ENCODE data around the gene ABCG5. TPM values are rescaled to one million over a fixed set of nuclear protein-coding genes. Genes with fewer than 3 reads are reported as not detected.

ABCG5 gene
- total RNA-seq, 1 donor from 2014 or later = not detected

GRCh38 chr2:43842866-43843226 lies 4.2 kb upstream of the ABCG5 start:
- DNase-seq (ENCODE audit: extremely low read depth, low read depth, low spot score) = no peak

DNA sequence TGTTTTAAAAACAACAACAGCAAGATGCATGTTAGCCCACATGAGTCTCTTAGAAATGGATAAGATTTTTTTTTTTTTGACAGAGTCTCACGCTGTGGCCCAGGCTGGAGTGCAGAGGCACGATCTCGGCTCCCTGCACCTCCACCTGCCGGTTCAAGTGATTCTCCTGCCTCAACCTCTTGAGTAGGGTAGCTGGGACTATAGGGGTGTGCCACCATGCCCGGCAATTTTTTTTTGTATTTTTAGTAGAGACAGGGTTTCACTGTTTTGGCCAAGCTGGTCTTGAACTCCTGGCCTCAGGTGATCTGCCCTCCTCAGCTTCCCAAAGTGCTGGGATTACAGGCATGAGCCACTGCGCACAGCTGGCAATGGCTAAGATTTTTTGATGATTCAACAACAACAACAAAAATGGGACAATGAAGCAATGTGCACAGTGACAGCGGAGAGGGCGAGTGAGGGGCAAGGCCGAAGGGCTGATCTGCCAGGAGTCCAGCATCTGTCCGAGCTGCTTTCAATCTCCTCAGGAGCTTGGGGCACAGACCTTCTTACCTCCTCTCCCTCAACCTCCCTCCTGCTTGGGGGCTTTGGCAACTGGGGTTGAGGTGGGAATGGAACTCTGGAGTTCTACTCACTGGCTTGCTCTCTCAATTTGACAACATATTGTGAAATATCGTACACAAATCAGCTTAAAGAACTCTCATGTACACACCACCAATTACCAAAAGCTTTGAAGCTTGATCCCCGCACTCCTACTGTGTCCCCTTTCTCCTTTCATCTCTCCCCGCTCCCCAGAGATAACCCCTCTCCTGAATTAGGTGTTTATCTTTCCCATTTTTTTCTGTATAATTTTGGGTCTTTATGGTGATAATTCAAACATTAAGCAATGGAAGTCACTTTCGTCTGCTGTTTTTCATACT lies 3.6 kb upstream of the ABCG5 start:
- DNase-seq (ENCODE audit: extremely low read depth, low read depth, low spot score) = no peak

GRCh38 chr2:43840965-43841364 lies 2.3 kb upstream of the ABCG5 start:
- DNase-seq (ENCODE audit: extremely low read depth, low read depth, low spot score) = no peak

GRCh38 chr2:43839776-43840564 lies 1.3 kb upstream of the ABCG5 start:
- no peak for DNase-seq (ENCODE audit: extremely low read depth, low read depth, low spot score)

GRCh38 chr2:43837831-43838559 lies 644 bp downstream of the ABCG5 start:
- no peak for DNase-seq (ENCODE audit: extremely low read depth, low read depth, low spot score)

GRCh38 chr2:43837033-43837432 lies 1.6 kb downstream of the ABCG5 start:
- no peak for DNase-seq (ENCODE audit: extremely low read depth, low read depth, low spot score)

- DNase-seq (ENCODE audit: extremely low read depth, low read depth, low spot score) = no peak
Measured at GRCh38 chr2:43832457-43832856, 6.2 kb downstream of the ABCG5 start.

DNA sequence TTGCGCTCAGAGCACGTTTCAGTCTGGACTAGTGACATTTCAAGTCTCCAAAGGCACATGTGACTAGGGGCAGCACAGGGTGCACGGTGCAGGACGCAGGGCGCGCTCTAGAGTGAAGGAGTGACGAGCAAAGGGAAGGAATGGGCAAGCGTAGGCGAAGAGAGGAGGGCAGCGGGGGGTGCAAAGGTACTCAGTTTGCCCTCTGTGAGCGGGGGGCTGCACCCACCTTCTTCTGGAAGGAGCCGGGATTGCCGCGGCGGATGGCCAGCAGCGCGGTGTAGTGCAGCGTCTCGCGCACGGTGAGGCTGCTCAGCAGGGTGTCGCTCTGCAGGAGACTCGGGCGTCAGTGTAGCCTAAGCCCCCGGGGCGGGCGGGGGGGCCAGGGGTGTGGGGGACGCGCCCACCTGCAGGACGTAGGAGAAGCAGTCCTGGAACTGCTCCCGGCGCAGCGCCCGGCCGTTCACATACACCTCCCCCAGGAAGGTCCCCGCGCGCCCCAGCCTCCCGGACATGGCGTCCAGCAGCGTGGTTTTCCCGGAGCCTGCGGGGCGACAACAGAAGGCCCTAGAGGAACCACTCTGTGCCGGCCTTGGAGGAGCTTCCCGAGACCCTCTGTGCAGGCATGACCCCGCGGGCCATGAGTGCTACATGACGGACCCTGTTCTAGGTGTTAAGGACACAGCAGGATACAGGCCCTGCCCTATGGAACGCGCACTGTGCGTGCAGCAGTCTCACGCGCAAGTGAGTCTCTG lies 6.9 kb downstream of the ABCG5 start:
- no peak for DNase-seq (ENCODE audit: extremely low read depth, low read depth, low spot score)

DNA sequence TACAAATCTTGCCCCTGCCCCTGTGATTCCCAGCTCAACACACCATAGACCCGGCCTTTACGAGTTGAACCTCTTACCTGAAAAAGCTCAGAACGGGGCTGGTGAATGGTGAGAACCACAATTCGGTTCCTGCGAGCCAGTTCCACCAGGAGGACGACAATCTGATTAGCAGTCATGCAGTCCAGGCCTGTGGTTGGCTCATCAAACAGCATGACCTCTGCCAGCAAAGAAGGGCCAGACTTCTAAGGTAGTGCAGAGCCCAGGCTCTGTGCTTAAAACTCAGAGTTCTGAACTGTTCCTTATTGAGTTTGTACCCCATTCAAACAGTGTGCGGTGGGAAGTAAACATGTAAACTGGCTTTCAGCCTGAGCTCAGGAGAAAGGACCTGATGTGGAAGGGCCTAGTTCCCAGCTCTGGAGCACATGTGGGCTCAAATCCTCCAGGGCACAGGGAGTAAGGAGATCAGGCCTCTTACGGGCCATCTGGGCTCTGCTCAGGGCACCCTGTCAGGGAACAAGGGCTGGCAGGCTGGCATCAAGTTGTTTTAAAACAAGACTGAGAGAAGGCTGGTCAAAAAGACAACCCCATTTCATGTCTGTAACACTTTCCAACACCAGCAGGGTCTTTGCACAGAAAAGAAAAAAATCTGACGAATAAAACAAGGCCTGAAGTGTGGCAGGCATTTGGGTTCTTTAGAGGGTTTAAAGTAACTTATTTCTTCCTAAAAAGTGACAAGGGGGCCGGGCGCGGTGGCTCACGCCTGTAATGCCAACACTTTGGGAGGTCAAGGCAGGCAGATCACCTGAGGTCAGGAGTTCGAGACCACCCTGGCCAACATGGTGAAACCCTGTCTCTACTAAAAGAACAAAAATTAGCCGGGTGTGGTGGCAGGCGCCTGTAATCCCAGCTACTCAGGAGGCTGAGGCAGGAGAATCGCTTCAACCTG lies 12.1 kb downstream of the ABCG5 start:
- no peak for DNase-seq (ENCODE audit: extremely low read depth, low read depth, low spot score)

DNA sequence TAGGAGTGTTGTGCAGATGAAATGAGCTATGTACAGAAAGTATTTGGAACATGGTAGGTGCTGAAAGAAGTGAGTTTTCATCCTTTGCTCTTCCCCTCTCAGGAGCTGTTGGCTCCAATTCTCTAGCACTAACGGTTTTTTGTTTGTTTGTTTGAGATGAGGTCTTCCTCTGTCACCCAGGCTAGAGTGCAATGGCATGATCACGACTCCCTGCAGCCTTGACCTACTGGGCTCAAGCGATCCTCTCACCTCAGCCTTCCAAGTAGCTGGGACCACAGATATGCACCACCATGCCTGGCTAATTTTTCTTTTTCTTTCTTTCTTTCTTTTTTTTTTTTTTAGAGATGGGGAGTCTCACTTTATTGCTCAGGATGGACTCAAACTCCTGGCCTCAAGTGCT lies 12.8 kb downstream of the ABCG5 start:
- DNase-seq (ENCODE audit: extremely low read depth, low read depth, low spot score) = no peak

GRCh38 chr2:43824951-43825493 lies 13.6 kb downstream of the ABCG5 start:
- no peak for DNase-seq (ENCODE audit: extremely low read depth, low read depth, low spot score)

DNA sequence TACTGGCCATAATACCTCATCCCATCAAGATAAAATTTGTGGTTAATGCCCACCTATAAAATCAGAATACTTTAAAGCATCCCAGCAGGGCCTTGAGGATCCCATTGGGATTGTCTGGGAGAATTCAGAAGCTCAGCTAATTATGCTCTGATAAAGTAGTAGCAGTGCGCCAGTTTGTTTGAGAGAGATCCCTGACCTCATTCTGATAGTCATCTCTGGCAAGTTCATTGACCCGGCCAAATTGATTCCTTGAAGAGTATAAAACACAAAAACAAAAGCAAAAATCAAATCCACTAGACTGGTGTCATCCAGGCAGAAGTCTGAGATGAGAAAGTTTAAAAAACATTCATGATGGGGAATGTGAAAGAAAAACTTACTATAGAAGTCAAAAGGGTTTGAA lies 14.1 kb downstream of the ABCG5 start:
- DNase-seq (ENCODE audit: extremely low read depth, low read depth, low spot score) = no peak

- no peak for DNase-seq (ENCODE audit: extremely low read depth, low read depth, low spot score)
Measured at GRCh38 chr2:43823751-43824150, 14.9 kb downstream of the ABCG5 start.

GRCh38 chr2:43822839-43823238 lies 15.8 kb downstream of the ABCG5 start:
- DNase-seq (ENCODE audit: extremely low read depth, low read depth, low spot score) = no peak

DNA sequence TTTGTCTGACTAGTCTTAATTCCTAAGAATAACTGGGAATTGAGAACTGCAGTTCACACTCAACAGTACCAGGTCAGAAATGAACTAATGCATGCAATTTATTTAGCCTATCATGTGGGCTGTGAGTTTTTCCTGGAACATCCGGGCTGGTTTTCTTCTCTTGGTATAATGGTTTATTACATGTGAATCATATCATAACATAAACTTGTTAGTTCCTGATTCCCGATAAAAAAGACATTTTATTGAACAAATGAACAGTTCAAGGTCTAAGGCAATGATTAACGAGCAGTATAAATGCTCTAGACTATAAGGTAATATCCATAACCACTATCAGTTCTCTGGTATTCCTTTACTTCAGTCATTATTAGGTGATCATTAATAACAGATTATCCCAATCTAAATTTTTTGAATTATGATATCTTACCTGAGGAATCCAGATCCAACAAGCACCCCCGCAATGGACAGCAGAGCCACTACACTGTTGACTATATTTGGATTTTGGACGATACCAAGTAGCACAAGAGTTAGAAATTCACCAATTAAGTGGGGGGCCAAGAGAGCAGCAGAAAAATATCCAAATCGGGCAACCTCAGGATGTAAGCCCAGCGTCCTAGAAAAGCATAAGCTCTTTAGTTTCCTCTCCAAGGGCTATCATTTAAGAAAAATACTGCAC lies 19.0 kb downstream of the ABCG5 start:
- DNase-seq (ENCODE audit: extremely low read depth, low read depth, low spot score) = no peak

DNA sequence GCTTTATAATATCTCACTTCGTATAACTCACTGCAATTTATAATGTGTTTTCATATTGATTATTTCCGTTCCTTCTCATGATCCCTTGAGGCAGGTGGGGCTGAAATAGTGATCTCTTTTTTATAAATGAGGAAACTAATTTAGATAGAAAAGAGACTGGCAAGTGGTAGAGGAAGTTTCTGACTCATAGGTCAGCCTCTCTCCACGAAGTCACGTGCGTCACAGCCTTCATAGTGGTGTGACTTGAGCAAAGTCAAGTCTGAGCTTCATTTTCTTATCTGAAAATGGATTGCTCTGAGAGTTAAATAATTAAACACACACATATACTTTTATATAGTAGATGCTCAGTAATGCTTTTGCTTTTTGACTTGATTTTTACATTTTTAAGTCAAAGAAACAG lies 19.9 kb downstream of the ABCG5 start:
- DNase-seq (ENCODE audit: extremely low read depth, low read depth, low spot score) = peak; percentile 22

DNA sequence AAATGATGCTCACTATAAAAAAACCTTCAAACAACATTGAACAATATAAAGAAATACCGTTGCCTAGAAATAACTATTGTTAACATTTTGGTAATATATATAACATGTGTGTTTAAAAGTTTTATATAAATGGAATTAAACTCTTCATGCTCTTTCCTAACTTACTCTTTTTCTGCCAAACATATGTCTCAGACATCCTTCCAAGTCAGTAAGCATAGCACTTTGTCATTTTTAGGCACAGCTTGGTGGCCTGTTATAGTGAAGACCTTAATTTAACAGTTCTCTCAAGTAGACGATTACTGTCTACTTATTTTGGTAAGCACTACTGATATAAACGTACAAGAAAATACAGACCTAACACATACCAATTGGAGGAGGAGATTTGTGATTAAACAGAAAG lies 23.9 kb downstream of the ABCG5 start:
- DNase-seq (ENCODE audit: extremely low read depth, low read depth, low spot score) = no peak

DNA sequence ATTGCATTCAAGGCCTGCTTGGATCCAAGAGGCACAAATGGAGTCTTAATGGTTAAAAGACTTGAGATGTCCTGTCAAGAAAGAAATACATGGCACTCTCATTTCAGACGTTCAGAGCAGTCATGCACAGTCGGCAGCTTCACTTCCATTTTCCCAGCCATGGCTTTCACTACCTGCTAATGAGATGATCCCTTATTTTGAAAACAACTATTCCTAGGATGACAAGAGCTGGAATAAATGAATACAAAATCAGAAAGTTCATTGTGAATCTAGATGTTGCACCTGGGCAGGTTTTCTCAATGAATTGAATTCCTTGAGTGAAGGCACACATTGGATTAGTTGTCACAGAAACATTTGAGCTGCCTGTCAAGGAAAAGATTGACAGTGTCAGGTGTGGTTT lies 25.7 kb downstream of the ABCG5 start:
- DNase-seq (ENCODE audit: extremely low read depth, low read depth, low spot score) = no peak

- no peak for DNase-seq (ENCODE audit: extremely low read depth, low read depth, low spot score)
Measured at GRCh38 chr2:43812006-43812405, 26.6 kb downstream of the ABCG5 start.

All from glomerular endothelial cell (primary cell).